ENCODE results near the gene TMEM238L. TPM values are rescaled to one million over a fixed set of nuclear protein-coding genes. Genes with fewer than 3 reads are reported as not detected.

Gene TMEM238L
- total RNA-seq, 1 donor from 2014 or later = not detected

GRCh38 chr17:10836145-10836544 is 32.2 kb upstream of the TMEM238L start:
- H3K27me3 Mint-ChIP-seq (ENCODE audit: insufficient read depth, low read depth) = peaks cover 3% of the 10 kb centered on the region
- DNase-seq (ENCODE audit: low spot score) = no peak
- no peaks in the 10 kb centered on the region for H3K9me3 Mint-ChIP-seq
- Histone ChIP-seq H3K27ac (no peak overlapping the region), H3F3A (ENCODE audit: low read depth) (no peaks in the 10 kb centered on the region), H3K4me1 (no peaks in the 10 kb centered on the region), H4K20me1 (ENCODE audit: low read depth) (no peaks in the 10 kb centered on the region), H2AFZ (replicated peaks) (no peak overlapping the region), H3K9me3 (ENCODE audit: low read depth) (no peaks in the 10 kb centered on the region), H3K9ac (no peak overlapping the region), H3K36me3 (no peaks in the 10 kb centered on the region), H3K4me2 (no peak overlapping the region), H3K4me3 (no peak overlapping the region), H3K79me2 (ENCODE audit: low read depth) (no peaks in the 10 kb centered on the region), H3K27me3 (no peaks in the 10 kb centered on the region)
- no peak overlapping the region for H3K4me3 Mint-ChIP-seq
- no peak overlapping the region for H3K27ac Mint-ChIP-seq
- TF ChIP-seq CTCF (IDR thresholded peaks at IDR 0.05) = no peak
- TF ChIP-seq EZH2phosphoT487 (IDR thresholded peaks at IDR 0.05) = no peak
- TF ChIP-seq EZH2 (IDR thresholded peaks at IDR 0.05) = no peak
- H3K4me1 Mint-ChIP-seq = peaks cover 10% of the 10 kb centered on the region
- H3K36me3 Mint-ChIP-seq = no peaks in the 10 kb centered on the region

- Histone ChIP-seq H3K27me3 (no peaks in the 10 kb centered on the region), H3K4me2 (no peak overlapping the region), H3K9me3 (ENCODE audit: low read depth) (no peaks in the 10 kb centered on the region), H2AFZ (replicated peaks) (no peak overlapping the region), H3K79me2 (ENCODE audit: low read depth) (no peaks in the 10 kb centered on the region), H3K9ac (no peak overlapping the region), H3K4me3 (no peak overlapping the region), H3K36me3 (no peaks in the 10 kb centered on the region), H3K4me1 (no peaks in the 10 kb centered on the region), H3K27ac (no peak overlapping the region), H3F3A (ENCODE audit: low read depth) (no peaks in the 10 kb centered on the region), H4K20me1 (ENCODE audit: low read depth) (no peaks in the 10 kb centered on the region)
- DNase-seq (ENCODE audit: low spot score) = no peak
- H3K4me3 Mint-ChIP-seq = no peak overlapping the region
- peaks cover 3% of the 10 kb centered on the region for H3K4me1 Mint-ChIP-seq
- no peaks in the 10 kb centered on the region for H3K36me3 Mint-ChIP-seq
- no peaks in the 10 kb centered on the region for H3K9me3 Mint-ChIP-seq
- no peak overlapping the region for H3K27ac Mint-ChIP-seq
- no peaks in the 10 kb centered on the region for H3K27me3 Mint-ChIP-seq (ENCODE audit: insufficient read depth, low read depth)
- TF ChIP-seq EZH2 (IDR thresholded peaks at IDR 0.05) (no peak), CTCF (IDR thresholded peaks at IDR 0.05) (no peak), EZH2phosphoT487 (IDR thresholded peaks at IDR 0.05) (no peak)
Observed at GRCh38 chr17:10831696-10832095, 27.8 kb upstream of the TMEM238L start.

GRCh38 chr17:10827898-10828552 is 24.1 kb upstream of the TMEM238L start:
- Histone ChIP-seq H3K4me1 (no peaks in the 10 kb centered on the region), H3K79me2 (ENCODE audit: low read depth) (no peaks in the 10 kb centered on the region), H3K27ac (no peak overlapping the region), H4K20me1 (ENCODE audit: low read depth) (no peaks in the 10 kb centered on the region), H3K4me2 (no peak overlapping the region), H3F3A (ENCODE audit: low read depth) (no peaks in the 10 kb centered on the region), H3K9me3 (ENCODE audit: low read depth) (no peaks in the 10 kb centered on the region), H2AFZ (replicated peaks) (no peak overlapping the region), H3K9ac (no peak overlapping the region), H3K4me3 (no peak overlapping the region), H3K27me3 (no peaks in the 10 kb centered on the region), H3K36me3 (no peaks in the 10 kb centered on the region)
- peaks cover 3% of the 10 kb centered on the region for H3K4me1 Mint-ChIP-seq
- H3K27ac Mint-ChIP-seq = no peak overlapping the region
- no peak for DNase-seq (ENCODE audit: low spot score)
- H3K36me3 Mint-ChIP-seq = no peaks in the 10 kb centered on the region
- TF ChIP-seq EZH2 (IDR thresholded peaks at IDR 0.05) = no peak
- no peak for TF ChIP-seq EZH2phosphoT487 (IDR thresholded peaks at IDR 0.05)
- TF ChIP-seq CTCF (IDR thresholded peaks at IDR 0.05) = no peak
- H3K27me3 Mint-ChIP-seq (ENCODE audit: insufficient read depth, low read depth) = no peaks in the 10 kb centered on the region
- peaks cover 4% of the 10 kb centered on the region for H3K9me3 Mint-ChIP-seq
- H3K4me3 Mint-ChIP-seq = no peak overlapping the region

All from neural progenitor cell (in vitro differentiated cells).